PFSK-1 (cell line): ENCODE data around the gene SLC1A5.

Experiments
- FOXP2 ChIP-seq: optimal IDR thresholded peaks from 2 replicates; pipeline ENCODE3; 2011; ENCODE audit warnings: borderline replicate concordance, control low read depth, inconsistent platforms; ENCODE audit not compliant: insufficient read depth; ENCODE audit errors: extremely low read length, extremely low read depth
- POLR2AphosphoS5 ChIP-seq: IDR thresholded peaks from 2 replicates; pipeline ENCODE4 v1.6.1; 2012; ENCODE audit warnings: low read depth, mild to moderate bottlenecking, control low read depth, low read length, moderate library complexity
- REST ChIP-seq, 2 experiments: IDR thresholded peaks; 2 replicates each; pipeline versions ENCODE4 v1.6.1 to v1.8.0; 2011 to 2012; ENCODE audit warnings: low read depth in 2 of 2, low read length in 2 of 2, control low read depth in 1 of 2, inconsistent platforms in 1 of 2, mild to moderate bottlenecking in 1 of 2, moderate library complexity in 1 of 2; ENCODE audit not compliant: insufficient read depth in 1 of 2
- SIN3A ChIP-seq: IDR thresholded peaks from 2 replicates; pipeline ENCODE4 v1.6.1; 2012; ENCODE audit warnings: mild to moderate bottlenecking, low read length, moderate library complexity, borderline replicate concordance; ENCODE audit not compliant: insufficient read depth
- TAF1 ChIP-seq: IDR thresholded peaks from 2 replicates; pipeline ENCODE4 v1.6.1; 2012; ENCODE audit warnings: low read length, control low read depth, borderline replicate concordance; ENCODE audit not compliant: insufficient read depth

- no peak for TF ChIP-seq POLR2AphosphoS5
- no peak for TF ChIP-seq SIN3A
- no peak for TF ChIP-seq TAF1
- TF ChIP-seq REST (IDR thresholded peaks at IDR 0.05; ENCODE audit: insufficient read depth in 1 of 2, low read depth in 2 of 2, low read length in 2 of 2) = no peak
- no peak for TF ChIP-seq FOXP2
Measured at GRCh38 chr19:46739290-46739771, 49.1 kb downstream of the SLC1A5 start.
